Neural cell (in vitro differentiated cells): ENCODE data around the gene C10orf143. TPM values are rescaled to one million over a fixed set of nuclear protein-coding genes. Genes with fewer than 3 reads are reported as not detected.

Experiments used
- H2AFZ ChIP-seq: fragments of 200-600, 300-800 bp; sonication (generic), shearing (Covaris generic); 2 replicates; pipeline ENCODE4 v1.6.0; 2014; ENCODE audit warnings: low read depth, mild to moderate bottlenecking, antibody characterized with exemption, low read length, moderate library complexity
- H3F3A ChIP-seq: fragments of 200-600 bp; shearing (Covaris generic); 2 replicates; pipeline ENCODE4 v1.6.1; 2016; ENCODE audit warnings: mild to moderate bottlenecking, moderate library complexity, mixed read lengths, antibody characterized with exemption, low read length; ENCODE audit not compliant: insufficient read depth, poor library complexity, severe bottlenecking
- H3K27ac ChIP-seq: fragments of 200-600, 300-800 bp; sonication (generic), shearing (Covaris generic); 2 replicates; pipeline ENCODE4 v1.5.1; 2014; ENCODE audit warnings: mild to moderate bottlenecking, low read length, moderate library complexity
- H3K27me3 ChIP-seq: fragments of 300-800, 200-600 bp; sonication (generic), shearing (Covaris generic); 2 replicates; pipeline ENCODE4 v1.6.0; 2014; ENCODE audit warnings: mild to moderate bottlenecking, low read depth, low read length, moderate library complexity; ENCODE audit not compliant: insufficient read depth
- H3K36me3 ChIP-seq: fragments of 300-800, 200-600 bp; sonication (generic), shearing (Covaris generic); 2 replicates; pipeline ENCODE4 v1.5.1; 2014; ENCODE audit warnings: mild to moderate bottlenecking, antibody characterized with exemption, low read length, moderate library complexity; ENCODE audit not compliant: insufficient read depth
- H3K4me2 ChIP-seq: fragments of 300-800, 200-600 bp; sonication (generic), shearing (Covaris generic); 2 replicates; pipeline ENCODE4 v1.6.0; 2014; ENCODE audit warnings: mild to moderate bottlenecking, low read length
- H3K4me3 ChIP-seq: fragments of 300-800, 200-600 bp; sonication (generic), shearing (Covaris generic); 2 replicates; pipeline ENCODE4 v1.5.1; 2014; ENCODE audit warnings: mild to moderate bottlenecking, low read length, moderate library complexity
- H3K79me2 ChIP-seq: fragments of 200-600 bp; shearing (Covaris generic); replicated peaks from 2 replicates; pipeline ENCODE4 v1.6.0; 2014; ENCODE audit warnings: mild to moderate bottlenecking, low read length, moderate library complexity; ENCODE audit not compliant: insufficient read depth
- H3K9ac ChIP-seq: fragments of 300-800, 200-600 bp; sonication (generic), shearing (Covaris generic); 2 replicates; pipeline ENCODE4 v1.6.1; 2016; ENCODE audit warnings: mild to moderate bottlenecking, low read length, mixed read lengths
- H3K9me2 ChIP-seq: fragments of 200-600 bp; shearing (Covaris generic); 2 replicates; pipeline ENCODE4 v1.6.1; 2016; ENCODE audit warnings: mild to moderate bottlenecking, low read length, mixed read lengths; ENCODE audit not compliant: insufficient read depth
- H3K9me3 ChIP-seq: fragments of 200-600, 300-800 bp; sonication (generic), shearing (Covaris generic); 2 replicates; pipeline ENCODE4 v1.6.1; 2016; ENCODE audit warnings: mild to moderate bottlenecking, mixed run types, low read length, moderate library complexity, mixed read lengths
- H4K20me1 ChIP-seq: fragments of 200-600 bp; shearing (Covaris generic); 2 replicates; pipeline ENCODE4 v1.6.1; 2016; ENCODE audit warnings: mild to moderate bottlenecking, mixed run types; ENCODE audit not compliant: insufficient read depth
- EP300 ChIP-seq: fragments of 450-650 bp; conservative IDR thresholded peaks from 2 replicates; pipeline ENCODE4 v1.6.1; 2014; ENCODE audit warnings: antibody characterized with exemption, mild to moderate bottlenecking, moderate library complexity; ENCODE audit not compliant: poor library complexity, severe bottlenecking
- EZH2 ChIP-seq: fragments of 200-600, 300-800 bp; shearing (Covaris generic), sonication (generic); IDR thresholded peaks from 2 replicates; pipeline ENCODE4 v1.6.1; 2014; ENCODE audit warnings: antibody characterized with exemption, low read length, borderline replicate concordance, mild to moderate bottlenecking; ENCODE audit not compliant: insufficient read depth, poor library complexity, severe bottlenecking
- MXI1 ChIP-seq: fragments of 450-650 bp; conservative IDR thresholded peaks from 2 replicates; pipeline ENCODE4 v1.6.1; 2014; ENCODE audit warnings: antibody characterized with exemption, mild to moderate bottlenecking; ENCODE audit not compliant: poor library complexity, severe bottlenecking
- POLR2AphosphoS5 ChIP-seq: IDR thresholded peaks from 2 replicates; pipeline ENCODE4 v1.6.1; 2012
- RAD21 ChIP-seq: fragments of 450-650 bp; conservative IDR thresholded peaks from 2 replicates; pipeline ENCODE4 v1.6.1; 2014; ENCODE audit warnings: antibody characterized with exemption, mild to moderate bottlenecking, moderate library complexity
- SMC3 ChIP-seq: fragments of 450-650 bp; conservative IDR thresholded peaks from 2 replicates; pipeline ENCODE4 v1.6.1; 2014; ENCODE audit warnings: antibody characterized with exemption, mild to moderate bottlenecking, moderate library complexity; ENCODE audit not compliant: poor library complexity
- TAF1 ChIP-seq: IDR thresholded peaks from 2 replicates; pipeline ENCODE4 v1.6.1; 2012; ENCODE audit warnings: low read depth
- polyA plus RNA-seq: library from polyadenylated mRNA; depleted of rRNA; stranded (reverse); fragments of >200 nt; gene quantifications from 2 replicates; pipeline ENCODE4 v1.2.3, GENCODE V29; 2014
- TF ChIP-seq, protein P1 (sequence below): IDR thresholded peaks from 2 replicates; pipeline ENCODE4 v1.6.1; 2012; ENCODE audit warnings: borderline replicate concordance
- TF ChIP-seq, protein P2 (sequence below): fragments of 450-650 bp; IDR thresholded peaks from 2 replicates; pipeline ENCODE4 v1.5.1; 2014; ENCODE audit warnings: antibody characterized with exemption, mild to moderate bottlenecking, moderate library complexity; ENCODE audit not compliant: poor library complexity, severe bottlenecking

The C10orf143 gene
- polyA plus RNA-seq, 1 donor from 2014 or later: 1.4 TPM

- H3K79me2 ChIP-seq: no peaks in the 10 kb centered on the region
- H3K9me3 ChIP-seq: no peaks in the 10 kb centered on the region
- H4K20me1 ChIP-seq: no peaks in the 10 kb centered on the region
- H3K36me3 ChIP-seq: no peaks in the 10 kb centered on the region
- H3K9me2 ChIP-seq: no peaks in the 10 kb centered on the region
- no peak overlapping the region for H2AFZ ChIP-seq
- no peak for TF ChIP-seq EZH2
- TF ChIP-seq RAD21: no peak
- TF ChIP-seq POLR2AphosphoS5: no peak
- TF ChIP-seq, protein P1, sequence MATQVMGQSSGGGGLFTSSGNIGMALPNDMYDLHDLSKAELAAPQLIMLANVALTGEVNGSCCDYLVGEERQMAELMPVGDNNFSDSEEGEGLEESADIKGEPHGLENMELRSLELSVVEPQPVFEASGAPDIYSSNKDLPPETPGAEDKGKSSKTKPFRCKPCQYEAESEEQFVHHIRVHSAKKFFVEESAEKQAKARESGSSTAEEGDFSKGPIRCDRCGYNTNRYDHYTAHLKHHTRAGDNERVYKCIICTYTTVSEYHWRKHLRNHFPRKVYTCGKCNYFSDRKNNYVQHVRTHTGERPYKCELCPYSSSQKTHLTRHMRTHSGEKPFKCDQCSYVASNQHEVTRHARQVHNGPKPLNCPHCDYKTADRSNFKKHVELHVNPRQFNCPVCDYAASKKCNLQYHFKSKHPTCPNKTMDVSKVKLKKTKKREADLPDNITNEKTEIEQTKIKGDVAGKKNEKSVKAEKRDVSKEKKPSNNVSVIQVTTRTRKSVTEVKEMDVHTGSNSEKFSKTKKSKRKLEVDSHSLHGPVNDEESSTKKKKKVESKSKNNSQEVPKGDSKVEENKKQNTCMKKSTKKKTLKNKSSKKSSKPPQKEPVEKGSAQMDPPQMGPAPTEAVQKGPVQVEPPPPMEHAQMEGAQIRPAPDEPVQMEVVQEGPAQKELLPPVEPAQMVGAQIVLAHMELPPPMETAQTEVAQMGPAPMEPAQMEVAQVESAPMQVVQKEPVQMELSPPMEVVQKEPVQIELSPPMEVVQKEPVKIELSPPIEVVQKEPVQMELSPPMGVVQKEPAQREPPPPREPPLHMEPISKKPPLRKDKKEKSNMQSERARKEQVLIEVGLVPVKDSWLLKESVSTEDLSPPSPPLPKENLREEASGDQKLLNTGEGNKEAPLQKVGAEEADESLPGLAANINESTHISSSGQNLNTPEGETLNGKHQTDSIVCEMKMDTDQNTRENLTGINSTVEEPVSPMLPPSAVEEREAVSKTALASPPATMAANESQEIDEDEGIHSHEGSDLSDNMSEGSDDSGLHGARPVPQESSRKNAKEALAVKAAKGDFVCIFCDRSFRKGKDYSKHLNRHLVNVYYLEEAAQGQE: no peak
- TF ChIP-seq, protein P2, sequence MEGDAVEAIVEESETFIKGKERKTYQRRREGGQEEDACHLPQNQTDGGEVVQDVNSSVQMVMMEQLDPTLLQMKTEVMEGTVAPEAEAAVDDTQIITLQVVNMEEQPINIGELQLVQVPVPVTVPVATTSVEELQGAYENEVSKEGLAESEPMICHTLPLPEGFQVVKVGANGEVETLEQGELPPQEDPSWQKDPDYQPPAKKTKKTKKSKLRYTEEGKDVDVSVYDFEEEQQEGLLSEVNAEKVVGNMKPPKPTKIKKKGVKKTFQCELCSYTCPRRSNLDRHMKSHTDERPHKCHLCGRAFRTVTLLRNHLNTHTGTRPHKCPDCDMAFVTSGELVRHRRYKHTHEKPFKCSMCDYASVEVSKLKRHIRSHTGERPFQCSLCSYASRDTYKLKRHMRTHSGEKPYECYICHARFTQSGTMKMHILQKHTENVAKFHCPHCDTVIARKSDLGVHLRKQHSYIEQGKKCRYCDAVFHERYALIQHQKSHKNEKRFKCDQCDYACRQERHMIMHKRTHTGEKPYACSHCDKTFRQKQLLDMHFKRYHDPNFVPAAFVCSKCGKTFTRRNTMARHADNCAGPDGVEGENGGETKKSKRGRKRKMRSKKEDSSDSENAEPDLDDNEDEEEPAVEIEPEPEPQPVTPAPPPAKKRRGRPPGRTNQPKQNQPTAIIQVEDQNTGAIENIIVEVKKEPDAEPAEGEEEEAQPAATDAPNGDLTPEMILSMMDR: no peak
- no peak for TF ChIP-seq MXI1
- TF ChIP-seq TAF1: no peak
- no peak for TF ChIP-seq SMC3
- TF ChIP-seq EP300: no peak
- H3F3A ChIP-seq: no peaks in the 10 kb centered on the region
- H3K9ac ChIP-seq: no peak overlapping the region
- no peaks in the 10 kb centered on the region for H3K27me3 ChIP-seq
- H3K4me3 ChIP-seq: no peak overlapping the region
- H3K27ac ChIP-seq: no peak overlapping the region
- no peak overlapping the region for H3K4me2 ChIP-seq
These were observed 62.5 kb downstream of the C10orf143 start for GRCh38 chr10:130048081-130048480.

GRCh38 chr10:130047336-130047735 lies 63.3 kb downstream of the C10orf143 start:
- Histone ChIP-seq H3K4me3 (no peak overlapping the region), H3K27me3 (no peaks in the 10 kb centered on the region), H3K4me2 (no peak overlapping the region), H3K79me2 (no peaks in the 10 kb centered on the region), H3K36me3 (no peaks in the 10 kb centered on the region), H2AFZ (no peak overlapping the region), H3K9me2 (no peaks in the 10 kb centered on the region), H3K27ac (no peak overlapping the region), H3K9ac (no peak overlapping the region), H3K9me3 (no peaks in the 10 kb centered on the region), H3F3A (no peaks in the 10 kb centered on the region), H4K20me1 (no peaks in the 10 kb centered on the region)
- TF ChIP-seq, protein P1: no peak
- TF ChIP-seq TAF1 (no peak), MXI1 (no peak), POLR2AphosphoS5 (no peak), SMC3 (no peak), EP300 (no peak), EZH2 (no peak), RAD21 (no peak)
- TF ChIP-seq, protein P2: no peak
